ENCODE measurements around the gene RUVBL2.

GRCh38 chr19:49019242-49019932, 25.7 kb downstream of the RUVBL2 start:
- peak; percentile 76 for TF ChIP-seq POLR2AphosphoS5 (IDR thresholded peaks at IDR 0.05; ENCODE audit: low read depth, low read length)
- TF ChIP-seq, protein P1, sequence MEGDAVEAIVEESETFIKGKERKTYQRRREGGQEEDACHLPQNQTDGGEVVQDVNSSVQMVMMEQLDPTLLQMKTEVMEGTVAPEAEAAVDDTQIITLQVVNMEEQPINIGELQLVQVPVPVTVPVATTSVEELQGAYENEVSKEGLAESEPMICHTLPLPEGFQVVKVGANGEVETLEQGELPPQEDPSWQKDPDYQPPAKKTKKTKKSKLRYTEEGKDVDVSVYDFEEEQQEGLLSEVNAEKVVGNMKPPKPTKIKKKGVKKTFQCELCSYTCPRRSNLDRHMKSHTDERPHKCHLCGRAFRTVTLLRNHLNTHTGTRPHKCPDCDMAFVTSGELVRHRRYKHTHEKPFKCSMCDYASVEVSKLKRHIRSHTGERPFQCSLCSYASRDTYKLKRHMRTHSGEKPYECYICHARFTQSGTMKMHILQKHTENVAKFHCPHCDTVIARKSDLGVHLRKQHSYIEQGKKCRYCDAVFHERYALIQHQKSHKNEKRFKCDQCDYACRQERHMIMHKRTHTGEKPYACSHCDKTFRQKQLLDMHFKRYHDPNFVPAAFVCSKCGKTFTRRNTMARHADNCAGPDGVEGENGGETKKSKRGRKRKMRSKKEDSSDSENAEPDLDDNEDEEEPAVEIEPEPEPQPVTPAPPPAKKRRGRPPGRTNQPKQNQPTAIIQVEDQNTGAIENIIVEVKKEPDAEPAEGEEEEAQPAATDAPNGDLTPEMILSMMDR (IDR thresholded peaks at IDR 0.05 in 2 of 3, conservative IDR thresholded peaks at IDR 0.05 in 1 of 3; ENCODE audit: borderline replicate concordance in 1 of 3, insufficient read depth in 1 of 3, low read depth in 2 of 3, low read length in 2 of 3), result 0 out of 6 replicates have a peak, but pooled peaks of 1 of the 3 experiments have one; percentile 9
